Neural progenitor cell (in vitro differentiated cells): Measurements from ENCODE around the gene ACOD1. TPM values are rescaled to one million over a fixed set of nuclear protein-coding genes. Genes with fewer than 3 reads are reported as not detected.

Source experiments
- DNase-seq: peaks from one replicate; pipeline ENCODE4 v3.0.0-alpha.2; 2016; ENCODE audit warnings: low spot score
- H2AFZ ChIP-seq: fragments of 200-600 bp; sonication (generic); replicated peaks from 2 replicates; pipeline ENCODE4 v1.6.1; 2016; ENCODE audit warnings: antibody characterized with exemption
- H3F3A ChIP-seq: fragments of 200-600 bp; sonication (generic); 2 replicates; pipeline ENCODE4 v1.6.1; 2016; ENCODE audit warnings: antibody characterized with exemption, low read depth
- H3K27ac ChIP-seq: fragments of 200-600 bp; sonication (generic); 2 replicates; pipeline ENCODE4 v1.5.1; 2016; ENCODE audit warnings: mild to moderate bottlenecking
- H3K27me3 ChIP-seq: fragments of 200-600 bp; sonication (generic); 2 replicates; pipeline ENCODE4 v1.6.1; 2016; ENCODE audit warnings: mild to moderate bottlenecking, moderate library complexity
- H3K36me3 ChIP-seq: fragments of 200-600 bp; sonication (generic); 2 replicates; pipeline ENCODE4 v1.5.1; 2016
- H3K4me1 ChIP-seq: fragments of 200-600 bp; sonication (generic); 2 replicates; pipeline ENCODE4 v1.6.1; 2016; ENCODE audit warnings: mixed run types
- H3K4me2 ChIP-seq: fragments of 200-600 bp; sonication (generic); 2 replicates; pipeline ENCODE4 v1.6.1; 2016
- H3K4me3 ChIP-seq: fragments of 200-600 bp; sonication (generic); 2 replicates; pipeline ENCODE4 v1.5.1; 2016
- H3K79me2 ChIP-seq: fragments of 200-600 bp; sonication (generic); 2 replicates; pipeline ENCODE4 v1.6.1; 2016; ENCODE audit warnings: low read depth
- H3K9ac ChIP-seq: fragments of 200-600 bp; sonication (generic); 2 replicates; pipeline ENCODE4 v1.6.1; 2016
- H3K9me3 ChIP-seq: fragments of 200-600 bp; sonication (generic); 2 replicates; pipeline ENCODE4 v1.5.1; 2016; ENCODE audit warnings: low read depth
- H4K20me1 ChIP-seq: fragments of 200-600 bp; sonication (generic); 2 replicates; pipeline ENCODE4 v1.6.1; 2016; ENCODE audit warnings: low read depth
- H3K27ac Mint-ChIP-seq: 3 replicates; pipeline ENCODE4 v1.8.0; 2021; ENCODE audit warnings: mixed read lengths
- H3K27me3 Mint-ChIP-seq: 2 replicates; pipeline ENCODE4 v1.8.0; 2022; ENCODE audit warnings: low read depth, mild to moderate bottlenecking, inconsistent platforms, moderate library complexity, mixed read lengths; ENCODE audit not compliant: insufficient read depth
- H3K36me3 Mint-ChIP-seq: 3 replicates; pipeline ENCODE4 v1.8.0; 2021; ENCODE audit warnings: mixed read lengths
- H3K4me1 Mint-ChIP-seq: 3 replicates; pipeline ENCODE4 v1.8.0; 2021; ENCODE audit warnings: mixed read lengths
- H3K4me3 Mint-ChIP-seq: 3 replicates; pipeline ENCODE4 v1.8.0; 2021; ENCODE audit warnings: mild to moderate bottlenecking, moderate library complexity, mixed read lengths
- H3K9me3 Mint-ChIP-seq: 3 replicates; pipeline ENCODE4 v1.8.0; 2020; ENCODE audit warnings: mixed read lengths
- CTCF ChIP-seq: fragments of 200-600 bp; sonication (generic); IDR thresholded peaks from 2 replicates; pipeline ENCODE4 v1.5.1; 2017; ENCODE audit warnings: antibody characterized with exemption, mild to moderate bottlenecking
- EZH2 ChIP-seq: fragments of 200-600 bp; sonication (generic); IDR thresholded peaks from 2 replicates; pipeline ENCODE4 v1.6.1; 2017; ENCODE audit warnings: antibody characterized with exemption, mild to moderate bottlenecking, moderate library complexity
- EZH2phosphoT487 ChIP-seq: fragments of 200-600 bp; sonication (generic); IDR thresholded peaks from 2 replicates; pipeline ENCODE4 v1.6.1; 2017; ENCODE audit warnings: antibody characterized with exemption
- total RNA-seq: library from RNA; depleted of rRNA; stranded (reverse); fragments of >200 nt; gene quantifications from 2 replicates; pipeline ENCODE4 v1.2.3, GENCODE V29; 2015; ENCODE audit warnings: low replicate concordance

The ACOD1 gene
- total RNA-seq, 1 donor from 2014 or later = not detected

GRCh38 chr13:76965759-76966421 lies 17.6 kb downstream of the ACOD1 start:
- Histone ChIP-seq H3K4me3 (no peak overlapping the region), H3F3A (no peaks in the 10 kb centered on the region), H3K79me2 (no peaks in the 10 kb centered on the region), H3K9me3 (peaks cover 4% of the 10 kb centered on the region), H3K4me2 (no peak overlapping the region), H3K27me3 (no peaks in the 10 kb centered on the region), H3K9ac (no peak overlapping the region), H3K27ac (no peak overlapping the region), H4K20me1 (no peaks in the 10 kb centered on the region), H3K4me1 (no peaks in the 10 kb centered on the region), H2AFZ (no peak overlapping the region), H3K36me3 (no peaks in the 10 kb centered on the region)
- TF ChIP-seq EZH2phosphoT487 = no peak
- no peak for TF ChIP-seq CTCF
- no peak for TF ChIP-seq EZH2
- H3K4me1 Mint-ChIP-seq = no peaks in the 10 kb centered on the region
- no peaks in the 10 kb centered on the region for H3K36me3 Mint-ChIP-seq
- DNase-seq = no peak
- no peak overlapping the region for H3K27ac Mint-ChIP-seq
- H3K9me3 Mint-ChIP-seq = peaks cover 2% of the 10 kb centered on the region
- H3K27me3 Mint-ChIP-seq = peaks cover 4% of the 10 kb centered on the region
- no peak overlapping the region for H3K4me3 Mint-ChIP-seq

GRCh38 chr13:76967031-76967430 lies 18.7 kb downstream of the ACOD1 start:
- no peaks in the 10 kb centered on the region for H3K9me3 Mint-ChIP-seq
- no peaks in the 10 kb centered on the region for H4K20me1 ChIP-seq
- H3F3A ChIP-seq = no peaks in the 10 kb centered on the region
- H3K4me2 ChIP-seq = no peak overlapping the region
- peaks cover 6% of the 10 kb centered on the region for H3K27me3 Mint-ChIP-seq
- DNase-seq = no peak
- H3K9me3 ChIP-seq = peaks cover under 1% of the 10 kb centered on the region
- no peak overlapping the region for H3K27ac ChIP-seq
- no peaks in the 10 kb centered on the region for H3K27me3 ChIP-seq
- no peaks in the 10 kb centered on the region for H3K36me3 ChIP-seq
- no peaks in the 10 kb centered on the region for H3K36me3 Mint-ChIP-seq
- no peak overlapping the region for H3K27ac Mint-ChIP-seq
- no peak overlapping the region for H3K4me3 Mint-ChIP-seq
- H3K4me3 ChIP-seq = no peak overlapping the region
- H2AFZ ChIP-seq = no peak overlapping the region
- no peaks in the 10 kb centered on the region for H3K4me1 Mint-ChIP-seq
- no peaks in the 10 kb centered on the region for H3K79me2 ChIP-seq
- TF ChIP-seq CTCF = no peak
- no peak for TF ChIP-seq EZH2
- no peak for TF ChIP-seq EZH2phosphoT487
- H3K4me1 ChIP-seq = no peaks in the 10 kb centered on the region
- no peak overlapping the region for H3K9ac ChIP-seq

GRCh38 chr13:76968041-76968440 lies 19.7 kb downstream of the ACOD1 start:
- Mint-ChIP-seq H3K4me1 (no peaks in the 10 kb centered on the region), H3K27me3 (peaks cover 6% of the 10 kb centered on the region), H3K4me3 (no peak overlapping the region), H3K9me3 (no peaks in the 10 kb centered on the region), H3K36me3 (no peaks in the 10 kb centered on the region), H3K27ac (no peak overlapping the region)
- no peak overlapping the region for H3K27ac ChIP-seq
- DNase-seq = no peak
- H3F3A ChIP-seq = no peaks in the 10 kb centered on the region
- H3K9me3 ChIP-seq = no peaks in the 10 kb centered on the region
- H4K20me1 ChIP-seq = no peaks in the 10 kb centered on the region
- no peaks in the 10 kb centered on the region for H3K27me3 ChIP-seq
- no peaks in the 10 kb centered on the region for H3K79me2 ChIP-seq
- H3K4me1 ChIP-seq = no peaks in the 10 kb centered on the region
- no peak overlapping the region for H3K4me3 ChIP-seq
- no peak for TF ChIP-seq CTCF
- no peak for TF ChIP-seq EZH2
- no peak for TF ChIP-seq EZH2phosphoT487
- no peak overlapping the region for H3K4me2 ChIP-seq
- no peak overlapping the region for H2AFZ ChIP-seq
- H3K9ac ChIP-seq = no peak overlapping the region
- H3K36me3 ChIP-seq = no peaks in the 10 kb centered on the region
